Astrocyte of the spinal cord (primary cell): ENCODE results near the gene AMPH.

ENCODE experiments used
- DNase-seq: peaks from one replicate; pipeline ENCODE4 v3.0.0; 2011; ENCODE audit warnings: low read depth, low spot score
- H3K4me3 ChIP-seq: 2 replicates; pipeline ENCODE4 v1.5.1; 2011; ENCODE audit warnings: low read depth, mild to moderate bottlenecking, low read length, moderate library complexity
- in situ Hi-C: cut with HindIII; loops from 2 replicates; pipeline ENCODE4 v1.10.0; 2017; ENCODE audit warnings: low sequenced_read_pairs
- TF ChIP-seq, protein P1 (sequence below): IDR thresholded peaks from 2 replicates; pipeline ENCODE4 v1.5.1; 2012; ENCODE audit warnings: low read depth, mild to moderate bottlenecking, low read length, inconsistent platforms

AMPH gene

DNA sequence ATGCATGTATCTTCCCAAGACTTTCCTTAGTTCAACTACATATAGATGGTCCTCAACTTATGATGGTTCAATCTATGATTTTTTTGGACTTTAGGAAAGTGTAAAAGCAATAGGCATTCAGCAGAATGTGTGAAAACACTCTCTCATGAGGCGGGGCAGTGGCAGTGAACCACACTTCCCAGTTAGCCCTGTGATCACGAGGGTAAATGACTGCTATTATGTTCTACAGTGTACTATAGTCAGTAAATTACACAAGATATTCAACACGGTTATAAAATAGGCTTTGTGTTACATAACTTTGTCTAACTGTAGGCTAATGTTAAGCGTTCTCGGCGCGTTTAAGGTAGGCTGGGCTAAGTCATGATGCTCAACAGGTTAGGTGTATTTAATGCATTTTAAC, 169.3 kb downstream of the AMPH start:
- in situ Hi-C loops, result no loop called here
- DNase-seq, result no peak
- TF ChIP-seq, protein P1, sequence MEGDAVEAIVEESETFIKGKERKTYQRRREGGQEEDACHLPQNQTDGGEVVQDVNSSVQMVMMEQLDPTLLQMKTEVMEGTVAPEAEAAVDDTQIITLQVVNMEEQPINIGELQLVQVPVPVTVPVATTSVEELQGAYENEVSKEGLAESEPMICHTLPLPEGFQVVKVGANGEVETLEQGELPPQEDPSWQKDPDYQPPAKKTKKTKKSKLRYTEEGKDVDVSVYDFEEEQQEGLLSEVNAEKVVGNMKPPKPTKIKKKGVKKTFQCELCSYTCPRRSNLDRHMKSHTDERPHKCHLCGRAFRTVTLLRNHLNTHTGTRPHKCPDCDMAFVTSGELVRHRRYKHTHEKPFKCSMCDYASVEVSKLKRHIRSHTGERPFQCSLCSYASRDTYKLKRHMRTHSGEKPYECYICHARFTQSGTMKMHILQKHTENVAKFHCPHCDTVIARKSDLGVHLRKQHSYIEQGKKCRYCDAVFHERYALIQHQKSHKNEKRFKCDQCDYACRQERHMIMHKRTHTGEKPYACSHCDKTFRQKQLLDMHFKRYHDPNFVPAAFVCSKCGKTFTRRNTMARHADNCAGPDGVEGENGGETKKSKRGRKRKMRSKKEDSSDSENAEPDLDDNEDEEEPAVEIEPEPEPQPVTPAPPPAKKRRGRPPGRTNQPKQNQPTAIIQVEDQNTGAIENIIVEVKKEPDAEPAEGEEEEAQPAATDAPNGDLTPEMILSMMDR, result no peak
- no peak overlapping the region for H3K4me3 ChIP-seq

DNA sequence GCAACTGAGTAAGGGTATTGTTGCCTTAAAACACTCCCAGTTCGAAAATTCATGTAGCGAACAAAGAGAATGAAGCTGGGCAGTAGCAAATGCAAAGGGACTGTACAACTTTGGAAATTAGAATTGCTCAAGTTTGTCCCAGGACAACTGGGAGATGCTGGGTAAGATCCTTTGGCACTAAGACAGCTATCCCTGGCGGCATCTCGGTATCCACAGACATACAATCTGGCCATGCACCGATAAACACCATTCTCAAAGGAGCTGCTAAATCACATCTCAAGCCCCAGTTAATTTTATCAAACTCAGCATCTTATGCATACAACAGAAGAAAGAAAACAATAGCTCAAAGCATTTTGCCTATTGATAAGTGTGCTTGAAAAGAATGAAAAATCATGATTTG, 177.3 kb downstream of the AMPH start:
- in situ Hi-C loops, result no loop called here
- no peak for DNase-seq
- TF ChIP-seq, protein P1, result no peak
- H3K4me3 ChIP-seq, result no peak overlapping the region

DNA sequence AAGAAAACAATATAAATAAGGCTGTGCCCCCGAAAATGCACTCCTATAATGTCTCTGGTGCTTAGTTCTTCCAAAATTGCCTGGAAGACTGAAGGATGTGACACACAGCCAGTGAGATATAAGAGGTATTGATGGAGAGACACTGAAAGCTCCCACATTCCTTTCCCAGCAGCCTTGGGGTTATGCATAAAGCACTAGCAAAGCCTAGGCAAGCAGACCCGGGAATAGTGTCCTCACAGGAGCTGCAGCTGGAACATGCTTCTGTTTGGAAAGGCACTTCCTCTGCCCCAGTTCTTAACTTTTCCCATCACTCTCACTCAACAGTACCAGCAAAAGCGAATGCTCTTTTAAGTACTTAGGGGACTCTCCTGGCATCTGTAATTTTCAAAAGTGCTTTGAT, 178.0 kb downstream of the AMPH start:
- TF ChIP-seq, protein P1, result no peak
- DNase-seq, result no peak
- H3K4me3 ChIP-seq, result no peak overlapping the region
- in situ Hi-C loops, result no loop called here

DNA sequence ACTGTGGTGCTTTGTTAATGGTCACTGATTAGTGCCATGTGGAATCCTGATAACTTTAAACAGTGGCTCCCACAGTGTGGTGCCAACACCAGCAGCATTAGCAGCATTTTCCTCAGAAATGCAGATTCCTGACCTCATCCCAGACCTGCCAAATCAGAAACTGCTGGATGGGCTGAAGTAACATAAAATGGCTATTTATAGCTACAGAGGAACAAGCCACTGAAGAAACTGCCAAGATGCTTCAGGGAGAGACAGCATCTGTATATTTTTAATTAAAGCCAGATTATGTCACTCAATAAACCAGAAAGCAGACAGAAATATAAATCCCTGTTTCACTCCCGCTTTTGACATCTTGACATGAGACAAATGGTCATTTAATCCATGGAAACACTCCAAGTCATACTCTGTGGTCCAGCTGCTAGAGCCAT, 178.5 kb downstream of the AMPH start:
- in situ Hi-C loops, result no loop called here
- H3K4me3 ChIP-seq, result no peak overlapping the region
- TF ChIP-seq, protein P1, result no peak
- peak; percentile 6 for DNase-seq

DNA sequence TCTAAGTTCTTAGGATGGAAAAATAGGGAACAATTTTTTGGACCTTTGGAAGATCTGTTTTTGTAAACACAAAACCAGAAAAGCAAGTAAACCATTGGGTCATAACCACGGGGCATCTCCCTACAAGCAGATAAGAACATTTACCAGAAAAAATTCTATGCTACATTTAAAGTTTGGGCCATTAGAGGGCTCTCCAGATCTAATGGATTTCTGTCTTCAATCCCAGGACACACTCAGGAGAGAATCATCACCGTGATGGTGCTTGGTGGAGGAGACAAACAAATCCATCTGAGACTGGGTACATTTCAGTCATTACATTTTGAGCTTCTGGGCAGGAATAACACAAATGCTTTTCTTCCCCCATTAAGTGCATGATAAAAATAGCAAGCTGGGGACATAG, 179.3 kb downstream of the AMPH start:
- DNase-seq, result peak; percentile 53
- no peak overlapping the region for H3K4me3 ChIP-seq
- TF ChIP-seq, protein P1, result peak; percentile 36
- in situ Hi-C loops, result no loop called here

DNA sequence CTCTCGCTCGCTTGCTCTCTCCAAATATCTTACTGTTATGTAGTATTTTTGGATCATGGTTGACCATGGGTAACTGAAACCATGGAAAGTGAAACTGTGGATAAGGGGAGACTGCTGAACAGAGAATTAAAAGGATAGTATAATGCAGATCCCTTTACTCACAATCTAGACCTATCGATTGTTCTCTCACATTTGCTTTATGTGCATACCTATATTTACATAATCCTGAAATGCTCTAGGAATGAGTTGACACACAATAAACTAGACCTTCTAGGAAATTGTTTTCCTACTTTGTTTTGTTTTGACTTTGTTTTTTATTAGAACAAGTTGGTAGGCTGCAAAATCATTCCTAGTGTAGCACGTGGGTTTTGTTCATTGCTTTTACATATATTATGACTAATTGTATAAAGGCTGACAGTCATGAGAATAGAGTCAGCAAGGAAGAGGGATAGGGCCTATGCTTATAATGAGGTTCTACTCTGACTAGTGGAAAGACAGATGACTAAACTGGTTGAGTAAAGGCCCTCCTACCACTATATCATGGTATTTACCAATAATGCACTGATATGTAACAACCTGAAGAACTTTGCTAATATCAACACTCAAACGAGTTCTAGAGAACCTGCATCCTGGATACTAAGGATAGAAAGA, 182.5 kb downstream of the AMPH start:
- no peak overlapping the region for H3K4me3 ChIP-seq
- TF ChIP-seq, protein P1, result no peak
- peak; percentile 4 for DNase-seq
- in situ Hi-C loops, result no loop called here
